Stimulated activated CD4-positive, alpha-beta T cell treated with anti-CD3 and anti-CD28 coated beads, Interleukin-12 subunit alpha, Interleukin-12 subunit beta, amount 100 ng/mL, for 4 hours (primary cell): ENCODE results near the gene USP3.

Experiments
- DNase-seq: peaks from one replicate; pipeline ENCODE4 v3.0.0-alpha.2; 2020

USP3 gene

DNA sequence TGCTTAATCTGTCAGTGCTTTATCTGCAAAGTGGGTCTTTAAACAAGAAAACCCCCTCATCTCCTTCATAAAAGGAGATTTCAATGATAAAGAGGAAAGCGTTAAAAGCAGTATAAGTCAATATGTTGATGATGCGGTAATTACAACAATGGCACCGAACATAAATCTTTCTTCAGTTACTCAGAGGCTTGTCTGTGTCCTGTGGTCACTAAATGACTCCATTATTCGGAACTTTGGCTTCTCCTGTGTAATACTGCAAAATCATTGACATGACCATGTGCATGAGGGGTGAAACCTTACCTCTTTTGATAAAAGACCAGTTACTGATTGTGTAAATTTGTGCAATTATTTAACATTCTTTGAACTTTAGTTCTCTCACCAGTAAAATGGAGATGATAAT lies 4.8 kb upstream of the USP3 start:
- DNase-seq = no peak

DNA sequence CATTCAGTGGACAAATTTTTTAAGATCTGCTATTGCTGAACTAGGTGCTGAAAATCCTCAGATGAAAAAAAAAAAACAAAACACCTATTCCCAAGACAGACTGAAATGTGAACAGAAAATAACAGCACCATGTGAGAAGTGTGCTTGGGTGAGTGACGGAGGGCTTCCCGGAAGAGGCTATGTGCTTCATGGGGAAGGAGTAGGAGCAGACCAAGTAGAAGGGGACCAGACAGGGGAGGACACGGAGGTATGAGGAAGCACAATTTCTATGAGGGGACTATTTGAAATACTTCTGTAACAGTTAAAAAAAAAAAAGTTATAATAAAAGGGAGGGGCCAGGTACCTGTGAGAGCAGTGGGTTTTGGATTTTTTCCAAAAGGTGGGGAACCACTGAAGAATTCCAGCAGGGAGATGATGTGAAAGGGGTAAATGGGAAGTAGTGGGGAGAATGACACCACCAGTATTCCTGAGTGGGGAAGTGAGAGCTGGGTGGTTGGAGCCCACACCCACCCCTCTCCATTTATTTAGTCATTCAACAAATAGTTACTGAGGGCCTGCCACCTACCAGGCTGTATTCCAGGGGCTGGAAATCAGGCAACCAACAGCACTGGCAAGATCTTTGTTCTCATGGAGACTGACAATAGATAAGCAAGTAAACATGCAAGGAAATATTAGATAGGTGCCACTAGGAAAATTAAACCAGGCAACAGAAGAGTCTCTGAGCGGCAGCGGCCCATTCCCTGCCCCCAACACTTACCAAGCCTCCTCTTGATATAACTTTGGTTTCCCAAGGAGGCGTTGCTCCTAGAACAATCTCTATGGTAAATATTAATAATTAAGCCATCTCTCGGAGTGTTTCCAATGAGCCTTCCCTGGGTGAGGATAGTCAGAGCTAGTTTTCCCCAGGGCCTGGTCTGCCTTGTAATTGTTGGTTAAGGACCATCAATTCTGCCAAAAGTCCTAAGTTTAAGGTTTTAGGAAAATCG lies 3.8 kb upstream of the USP3 start:
- no peak for DNase-seq

DNA sequence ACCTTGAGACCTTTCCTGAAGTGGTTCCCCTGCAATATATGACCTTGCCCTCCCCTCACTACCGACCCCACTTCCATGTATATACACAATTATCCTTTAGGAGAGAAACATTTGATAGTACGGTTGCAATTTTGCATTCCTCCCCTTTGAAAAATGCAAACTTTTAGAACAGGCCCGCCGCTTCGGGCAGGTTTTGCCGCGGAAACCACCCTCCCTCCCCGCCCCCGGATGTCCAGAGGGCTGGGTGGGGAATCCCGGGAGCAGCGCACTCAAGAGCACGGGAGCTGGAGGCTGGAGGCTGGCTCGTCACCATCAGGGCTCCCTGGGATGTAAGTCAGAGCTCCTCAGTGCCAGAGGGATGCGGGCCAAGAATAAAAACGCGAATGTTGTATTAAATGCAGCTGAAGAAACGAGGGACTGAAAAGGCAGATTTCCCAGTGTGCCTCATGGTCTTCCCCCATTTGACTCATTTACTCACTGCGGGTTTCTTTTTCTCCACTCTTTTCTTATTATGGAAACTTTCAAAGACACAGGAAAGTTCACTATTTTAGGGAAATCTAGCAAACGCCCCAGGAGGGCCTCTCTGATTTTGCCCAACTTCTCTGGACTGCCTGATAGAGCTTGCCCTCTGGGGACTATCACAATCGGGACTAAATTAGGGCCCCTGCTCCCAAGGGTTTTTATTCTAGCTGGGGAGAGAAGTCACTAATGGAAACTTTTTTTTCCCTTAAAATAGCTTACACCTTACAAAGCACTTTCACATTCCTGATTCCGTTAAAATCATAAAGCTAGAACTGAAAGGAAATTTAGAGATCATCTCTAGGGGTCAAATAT lies 2.9 kb upstream of the USP3 start:
- DNase-seq = no peak

DNA sequence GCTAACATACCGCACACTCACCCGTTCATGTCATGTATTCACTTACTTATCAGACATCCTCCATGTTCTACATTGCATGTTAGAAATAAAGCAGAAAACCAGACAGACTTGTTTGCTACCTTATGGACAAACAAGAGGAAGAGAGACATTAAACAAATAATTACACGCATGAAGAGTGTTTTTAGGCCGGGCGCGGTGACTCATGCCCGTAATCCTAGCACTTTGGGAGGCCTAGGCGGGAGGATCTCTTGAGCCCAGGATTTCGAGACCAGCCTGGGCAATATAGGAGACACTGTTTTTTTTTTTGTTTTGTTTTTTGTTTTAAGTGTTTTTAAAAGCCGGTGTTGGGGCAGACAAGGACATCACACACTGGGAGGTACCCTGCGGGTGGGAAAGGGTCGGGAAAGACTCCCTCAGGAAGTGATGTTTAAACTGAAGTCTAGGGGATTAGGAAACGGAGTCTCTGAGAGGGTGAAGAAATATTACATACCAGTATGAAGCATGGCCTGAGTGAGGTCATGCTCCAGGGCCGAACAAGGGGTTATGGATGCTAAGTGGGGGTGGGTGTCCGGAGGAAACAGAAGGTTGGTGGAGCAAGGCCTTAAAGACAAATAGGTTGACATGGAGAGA lies 2.1 kb upstream of the USP3 start:
- no peak for DNase-seq

DNA sequence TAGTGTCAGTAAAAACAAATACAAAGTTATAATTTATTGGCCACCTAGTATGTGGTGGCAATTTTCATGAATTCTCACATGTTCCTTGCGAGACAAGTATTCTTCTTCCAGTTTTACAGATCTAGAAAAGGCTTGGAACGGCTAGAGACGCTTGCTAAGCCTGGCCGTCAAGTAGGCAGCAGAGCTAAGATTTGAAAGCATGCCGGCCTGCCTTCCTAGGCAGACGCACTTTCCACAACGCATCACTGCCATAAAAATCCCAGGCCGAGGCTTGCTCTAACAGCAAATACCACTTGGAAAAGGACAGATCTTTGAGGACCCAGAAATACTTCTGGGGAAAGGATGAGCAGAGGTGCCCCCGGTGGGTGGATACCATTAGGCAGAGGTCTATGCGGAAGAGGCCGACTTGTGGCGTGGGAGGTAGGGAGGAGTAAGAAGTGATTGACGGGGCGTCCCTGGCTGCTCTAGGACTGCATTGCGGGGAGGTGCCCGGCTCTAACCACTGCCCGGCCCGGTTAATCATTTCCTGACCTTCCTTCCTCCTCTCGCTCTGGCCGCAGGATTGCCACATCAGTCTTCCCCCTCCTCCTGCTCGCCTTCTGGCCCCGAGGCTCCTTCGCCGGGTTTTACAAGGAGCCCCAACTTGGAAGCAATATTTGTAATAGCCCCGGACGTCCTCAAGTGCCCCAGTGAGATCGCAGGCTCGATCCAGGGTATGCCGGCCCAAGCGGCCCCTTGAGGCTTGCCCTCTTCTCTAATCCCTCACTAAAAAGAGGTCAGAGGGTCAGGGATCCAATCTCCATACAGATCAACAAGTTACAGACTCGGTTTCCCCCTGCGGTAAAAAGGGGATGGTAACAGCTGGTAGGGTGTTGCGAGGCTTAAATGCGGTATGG lies 1.3 kb upstream of the USP3 start:
- DNase-seq = peak; percentile 56

DNA sequence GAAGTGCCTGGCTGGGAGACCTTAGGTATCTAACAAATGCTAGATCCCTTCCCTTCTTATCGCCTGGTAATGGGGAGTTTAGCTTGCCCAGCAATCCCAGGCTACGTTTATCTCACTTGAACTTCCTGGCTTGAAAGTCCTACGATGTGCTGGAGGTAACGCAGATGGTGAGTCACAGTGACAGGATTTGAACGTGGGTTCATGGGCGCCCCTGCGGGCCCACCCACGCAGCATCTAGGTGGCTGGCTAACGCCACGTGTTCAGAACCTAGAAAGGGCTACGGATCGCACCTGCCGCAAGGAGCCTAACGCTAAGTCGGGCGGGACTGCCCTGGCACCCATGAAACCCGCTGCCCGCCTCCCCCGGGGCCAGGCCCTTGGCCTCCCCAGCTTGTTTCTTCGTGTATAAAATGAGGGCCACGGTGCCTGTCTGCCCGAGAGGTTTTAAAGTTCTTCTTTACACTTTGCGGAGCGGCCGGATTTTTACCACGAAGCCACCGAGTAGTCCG lies 600 bp upstream of the USP3 start:
- DNase-seq = peak; percentile 78

DNA sequence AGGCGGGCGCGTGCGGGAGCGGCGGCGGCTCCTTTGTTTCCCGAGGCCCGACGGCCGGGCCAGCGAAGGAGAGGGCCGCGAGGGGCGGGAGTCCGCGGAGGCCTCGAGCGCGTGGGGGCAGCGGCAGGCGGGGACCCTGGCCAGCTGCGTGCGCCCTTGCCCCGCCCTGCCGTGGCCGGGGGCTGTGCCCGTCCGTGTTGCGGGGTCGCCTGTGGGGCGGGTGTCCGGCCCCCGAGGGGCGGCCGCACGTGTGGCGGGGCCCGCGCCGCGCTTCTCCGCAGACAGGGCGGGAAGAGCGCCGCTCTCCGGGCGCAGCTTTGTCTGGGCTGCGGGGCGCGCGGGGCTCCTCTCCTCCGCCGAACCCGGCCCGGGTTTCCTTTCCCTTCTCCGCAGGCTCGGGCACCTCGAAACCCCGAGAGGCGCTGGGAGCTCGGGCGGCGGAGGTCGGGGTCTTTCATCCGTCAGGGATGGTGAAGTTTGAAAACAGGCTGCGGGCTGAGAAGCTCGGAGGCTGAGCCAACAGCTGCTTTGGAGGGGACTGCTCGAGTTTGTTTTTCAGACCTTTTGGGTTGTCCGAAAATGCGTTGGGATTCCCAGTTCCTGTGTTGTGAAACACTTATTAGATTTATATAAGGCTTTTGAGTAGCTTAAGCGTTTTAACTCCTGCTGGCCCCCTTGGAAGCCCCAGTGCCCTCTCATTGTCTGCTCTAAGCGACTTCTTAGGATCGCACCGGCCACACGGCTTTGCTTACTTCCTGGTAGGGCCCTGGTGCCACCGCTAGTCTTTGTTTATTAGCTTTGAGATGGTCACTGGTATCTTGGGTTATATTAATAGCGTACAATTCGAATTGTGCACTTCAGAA lies 817 bp downstream of the USP3 start:
- DNase-seq = peak; percentile 44

DNA sequence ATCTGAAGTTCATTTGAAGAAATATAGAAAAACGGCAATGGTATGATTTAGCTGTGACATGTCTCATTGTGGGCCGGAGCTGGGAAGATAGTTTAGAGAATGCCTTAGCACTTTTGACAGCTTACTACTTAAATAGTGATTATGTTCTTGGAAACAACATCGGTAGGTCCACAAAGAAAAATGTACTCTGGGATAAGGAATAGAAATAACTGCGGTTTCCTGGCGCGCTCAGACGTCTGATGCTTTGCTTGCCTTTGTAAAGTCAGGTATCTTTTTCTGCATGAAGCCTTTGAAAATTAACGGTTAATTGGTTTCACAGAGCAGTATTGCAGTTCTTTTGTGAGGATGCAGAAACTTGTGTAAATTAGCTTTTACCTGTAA lies 1.4 kb downstream of the USP3 start:
- no peak for DNase-seq

DNA sequence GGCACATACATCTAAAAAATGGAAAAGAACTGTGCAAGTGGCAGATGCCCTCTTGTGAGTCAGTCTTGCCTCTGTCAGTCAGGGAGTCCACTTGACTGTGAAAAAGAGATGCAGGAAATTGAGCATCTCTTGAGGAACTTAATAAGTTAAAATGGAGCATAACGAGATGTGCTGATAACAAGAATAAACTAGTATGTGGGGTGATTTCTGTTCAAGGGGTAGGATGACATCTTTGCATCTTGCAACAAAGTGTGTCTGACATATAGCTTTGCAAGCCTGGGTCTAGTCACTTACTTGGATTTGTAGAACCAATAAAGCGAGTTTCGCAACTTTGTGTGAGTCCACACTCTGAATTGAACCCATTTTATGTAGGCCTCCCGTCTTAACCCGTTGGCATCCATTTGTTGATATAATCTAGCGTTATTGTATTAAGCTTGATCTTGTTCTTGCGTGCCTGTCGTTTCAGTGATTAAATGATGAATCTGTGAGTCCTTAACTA lies 2.2 kb downstream of the USP3 start:
- no peak for DNase-seq

DNA sequence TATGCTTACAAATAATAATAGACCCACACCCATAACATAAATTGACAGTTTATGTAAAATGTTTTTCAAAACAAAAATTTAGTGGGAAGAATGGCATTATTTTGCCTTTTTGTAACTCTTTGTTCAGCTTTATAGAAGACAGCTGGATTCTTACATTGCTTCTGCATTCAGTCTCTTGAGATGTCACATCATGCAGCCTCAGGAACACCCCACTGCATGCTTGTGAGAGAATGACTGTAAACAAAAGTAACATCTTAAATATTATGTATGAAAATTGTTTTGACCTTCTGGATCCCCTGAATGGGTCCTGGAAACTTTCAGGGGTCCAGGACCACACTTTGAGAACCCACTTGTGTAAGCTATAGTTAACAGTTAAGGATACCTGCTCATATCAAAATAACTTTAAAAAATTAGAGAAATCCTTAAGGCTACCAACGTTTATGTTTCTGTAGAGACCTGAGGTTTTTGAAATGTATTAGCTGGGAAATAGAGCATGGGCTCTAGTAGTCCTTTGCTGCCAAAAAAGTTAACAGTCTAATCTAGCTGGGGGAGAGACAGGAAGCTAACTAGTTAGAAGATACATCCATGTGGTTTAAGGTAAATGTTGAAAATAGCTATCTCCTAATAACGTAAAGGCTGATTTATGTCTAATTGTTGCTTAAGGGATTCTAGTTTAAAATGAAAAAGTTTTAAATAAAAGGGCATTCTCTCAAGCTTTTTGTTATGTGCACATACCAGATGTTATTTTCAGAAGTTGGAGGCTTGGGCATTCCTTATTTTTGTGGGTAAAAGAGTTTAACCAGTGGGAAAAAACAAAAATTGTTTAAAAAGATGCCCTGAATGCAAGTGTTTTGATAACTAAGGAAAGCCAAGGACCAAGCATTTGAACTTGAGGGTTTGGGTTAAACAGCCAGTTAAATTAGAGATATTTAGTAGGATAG lies 3.8 kb downstream of the USP3 start:
- DNase-seq = no peak

DNA sequence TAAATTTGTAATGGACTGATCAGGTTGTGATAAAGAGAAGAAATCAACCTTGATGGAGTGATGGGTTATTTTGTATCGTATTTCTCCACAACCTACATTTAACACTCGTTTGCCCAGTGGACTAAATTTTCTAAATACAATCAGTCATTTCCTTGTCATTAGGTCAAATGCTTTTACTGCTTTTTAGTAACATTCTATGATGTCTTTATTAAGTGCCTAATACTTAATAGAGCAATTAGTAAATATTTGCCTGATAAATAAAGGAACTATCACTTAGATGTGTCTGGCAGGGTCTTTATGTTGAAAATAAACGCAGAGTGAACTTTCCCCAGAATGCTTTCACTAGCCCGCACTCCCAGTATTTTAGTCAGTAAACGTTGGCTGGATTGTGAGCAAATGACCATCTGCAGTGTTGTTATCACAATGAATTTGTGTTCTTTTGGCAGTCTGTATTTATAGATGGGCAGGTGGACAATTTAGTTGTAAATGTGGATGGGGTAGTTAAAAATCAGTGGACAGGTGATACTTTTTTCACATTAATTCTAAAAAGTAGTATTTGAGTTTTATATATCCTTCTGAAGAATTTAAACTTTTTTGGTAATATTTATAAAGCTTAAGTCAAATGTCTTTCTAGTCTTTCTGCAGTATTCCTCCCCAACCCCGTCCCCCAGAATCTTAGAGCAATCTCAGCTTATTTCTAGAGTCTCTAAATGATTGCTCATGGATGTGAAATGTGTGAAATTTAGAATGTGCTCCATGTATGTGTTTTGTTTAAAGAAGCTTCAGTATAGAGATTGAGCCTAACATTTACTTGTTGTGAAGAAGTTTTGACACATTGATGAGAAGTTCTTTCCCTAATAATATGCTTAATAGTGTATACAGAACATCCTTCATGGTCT lies 4.9 kb downstream of the USP3 start:
- no peak for DNase-seq

DNA sequence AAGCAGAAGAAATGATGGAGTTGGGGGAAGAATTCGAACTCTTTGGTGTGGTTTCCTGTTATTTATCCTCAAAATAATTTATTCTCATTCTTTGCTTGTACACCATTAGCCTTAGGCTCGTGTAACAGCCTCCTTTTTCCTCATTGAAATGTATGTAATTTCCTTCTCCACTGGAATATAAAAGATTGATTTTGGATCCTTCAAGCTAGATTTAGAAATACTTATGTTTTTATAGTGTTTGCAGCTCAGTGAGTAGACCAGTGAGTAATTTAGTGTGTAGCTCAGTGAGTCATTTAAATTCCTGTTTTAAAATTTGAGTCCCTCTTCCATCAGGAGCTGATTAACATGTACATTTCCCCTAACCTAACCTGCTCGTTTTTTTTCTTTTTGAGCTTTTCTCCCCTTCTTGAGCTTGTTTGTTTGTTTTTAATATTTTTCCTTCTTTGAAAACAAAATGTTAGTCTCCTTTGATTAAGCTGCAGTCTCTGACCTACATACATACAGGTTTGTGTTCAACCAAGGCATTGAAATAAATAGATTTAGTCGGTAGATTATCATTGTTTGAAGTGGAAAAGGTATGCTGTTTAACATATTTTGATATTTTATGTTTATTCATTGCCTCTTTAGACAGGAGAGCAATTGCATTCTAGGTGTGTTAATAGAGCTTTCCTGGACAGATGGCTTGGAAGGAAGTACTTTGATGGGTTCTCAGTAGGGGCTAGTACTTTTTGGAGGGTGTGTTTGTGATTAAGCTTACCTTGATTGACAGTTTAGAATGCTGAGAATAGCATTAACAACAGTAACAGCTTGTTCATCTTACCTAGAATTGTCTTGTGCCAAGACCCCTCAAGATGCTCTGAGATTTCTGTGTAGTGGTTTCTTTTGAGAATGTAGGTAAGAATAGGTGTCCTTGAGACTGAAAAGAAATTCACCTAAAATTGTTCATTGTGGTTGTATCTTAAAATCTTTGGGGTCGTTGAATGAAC lies 5.9 kb downstream of the USP3 start:
- no peak for DNase-seq

DNA sequence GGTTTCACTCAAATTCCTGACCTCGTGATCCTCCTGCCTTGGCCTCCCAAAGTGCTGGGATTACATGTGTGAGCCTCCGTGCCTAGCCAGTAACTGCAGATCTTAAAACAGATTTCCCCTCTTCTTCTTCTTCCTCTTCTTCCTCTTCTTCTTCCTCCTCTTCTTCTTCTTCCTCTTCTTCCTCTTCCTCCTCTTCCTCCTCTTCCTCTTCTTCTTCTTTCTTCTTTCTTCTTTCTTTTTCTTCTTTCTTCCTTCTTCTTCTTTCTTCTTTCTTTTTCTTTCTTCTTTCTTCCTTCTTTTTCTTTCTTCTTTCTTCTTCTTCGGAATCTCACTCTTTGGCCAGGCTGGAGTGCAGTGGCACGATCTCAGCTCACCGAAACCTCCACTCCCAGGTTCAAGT lies 7.8 kb downstream of the USP3 start:
- DNase-seq = no peak

DNA sequence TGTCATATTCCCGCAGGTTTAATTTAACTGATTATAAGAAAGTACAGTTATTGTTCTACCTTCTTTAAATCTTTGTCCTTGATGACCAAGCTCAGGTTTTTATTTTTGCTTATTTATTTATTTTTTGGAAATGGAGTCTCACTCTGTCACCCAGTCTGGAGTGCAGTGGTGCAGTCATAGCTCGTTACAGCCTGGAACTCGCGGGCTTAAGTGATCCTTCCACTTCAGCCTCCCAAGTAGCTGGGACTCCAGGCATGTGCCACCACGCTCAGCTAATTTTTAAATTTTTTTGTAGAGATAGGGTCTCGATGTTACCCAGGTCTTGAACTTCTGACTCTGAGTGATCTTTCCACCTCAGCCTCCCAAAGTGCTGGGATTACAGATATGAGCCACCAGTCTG lies 8.9 kb downstream of the USP3 start:
- DNase-seq = no peak

DNA sequence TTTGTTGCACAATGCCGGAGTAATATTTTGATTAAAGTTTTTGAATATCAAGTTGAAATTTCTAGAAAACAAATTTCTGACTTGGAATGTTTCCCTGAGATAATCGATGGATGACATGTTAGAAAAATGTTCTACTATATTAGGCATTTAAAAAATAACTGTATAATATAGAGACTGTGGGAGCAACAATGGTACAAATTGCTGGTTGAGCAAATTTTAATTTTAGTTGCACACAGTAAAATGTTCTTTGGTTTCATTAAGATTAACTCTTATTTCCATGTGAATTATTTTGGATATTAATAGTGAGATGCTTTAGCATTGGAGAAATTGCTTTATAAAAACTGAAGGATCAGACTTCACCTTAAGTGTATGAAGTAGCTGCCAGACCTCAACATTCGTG lies 9.3 kb downstream of the USP3 start:
- DNase-seq = no peak

DNA sequence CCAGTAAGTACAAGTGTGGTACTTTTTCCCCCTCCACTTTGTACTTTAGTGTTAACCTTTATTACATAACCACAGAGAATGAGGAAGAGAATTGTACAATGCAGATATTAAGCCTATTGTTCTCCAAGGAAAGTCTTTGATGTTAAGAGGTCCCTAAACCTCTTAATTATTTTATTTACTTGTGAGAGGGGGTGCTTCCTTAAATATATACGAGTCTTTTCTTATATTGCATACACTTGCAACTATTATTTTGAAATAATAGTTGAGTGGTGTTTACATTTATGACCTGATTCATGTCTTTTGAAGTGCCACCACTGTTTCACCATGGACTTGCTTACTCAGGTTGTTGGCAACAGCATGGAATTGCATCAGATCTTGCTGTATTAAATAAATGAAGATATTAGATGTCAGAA lies 10.1 kb downstream of the USP3 start:
- no peak for DNase-seq

DNA sequence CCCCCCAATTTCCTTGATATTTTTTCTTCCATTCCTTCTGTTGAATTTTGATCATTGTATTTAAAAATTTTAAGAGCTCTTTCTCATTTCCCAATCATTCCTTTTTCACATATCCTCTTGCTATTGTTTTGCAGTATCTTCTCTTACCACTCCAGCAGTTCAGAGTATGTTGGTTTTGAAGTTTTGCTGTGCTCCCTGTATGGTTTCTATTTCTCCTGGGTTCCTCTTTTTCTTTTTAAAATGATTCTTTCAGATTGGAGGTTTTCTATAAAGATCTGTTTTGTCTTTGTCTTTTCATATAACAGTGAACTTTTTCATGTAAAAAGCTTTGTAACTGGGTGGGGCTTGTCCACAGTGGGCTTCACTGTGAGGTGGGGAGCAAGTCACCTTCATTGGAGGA lies 12.8 kb downstream of the USP3 start:
- no peak for DNase-seq
